SK-N-SH (cell line): ENCODE results near the gene CHD2. TPM values are rescaled to one million over a fixed set of nuclear protein-coding genes. Genes with fewer than 3 reads are reported as not detected.

Experiments
- CTCF ChIA-PET: fragments of 300-600, 350-600 bp; formaldehyde crosslinking; extraction: SDS; loops from one replicate; lab custom pipeline; 2021; lab: Yijun Ruan, JAX
- POLR2A ChIA-PET: fragments of 350-600 bp; sonication (Branson Sonifier 250); formaldehyde crosslinking; extraction: SDS; loops from one replicate; lab custom pipeline; 2020; ENCODE audit warnings: antibody characterized with exemption, inconsistent platforms; lab: Yijun Ruan, JAX
- DNase-seq: peaks from one replicate; pipeline ENCODE4 v3.0.0; 2012
- H2AFZ ChIP-seq: fragments of 200-600 bp; sonication (generic); 2 replicates; pipeline ENCODE4 v1.8.1; 2016; ENCODE audit warnings: antibody characterized with exemption, mild to moderate bottlenecking, low read depth
- H3F3A ChIP-seq: fragments of 200-600 bp; sonication (generic); replicated peaks from 2 replicates; pipeline ENCODE3; 2016; ENCODE audit warnings: antibody characterized with exemption, mild to moderate bottlenecking; ENCODE audit not compliant: insufficient read depth
- H3K27ac ChIP-seq, 2 experiments: fragments of 200-500 bp in 1 of 2; fragments of 200-600 bp in 1 of 2; sonication (Bioruptor generic) in 1 of 2; sonication (generic), shearing (Covaris generic) in 1 of 2; 2 replicates each; pipeline versions ENCODE4 v1.5.1 to v1.6.1; 2014 to 2016; ENCODE audit warnings: low read depth in 2 of 2, inconsistent platforms in 1 of 2, low read length in 1 of 2, mild to moderate bottlenecking in 1 of 2, mixed read lengths in 1 of 2
- H3K27me3 ChIP-seq: fragments of 200-600 bp; sonication (generic), shearing (Covaris generic); 2 replicates; pipeline ENCODE4 v1.6.1; 2016; ENCODE audit warnings: mixed run types; ENCODE audit not compliant: insufficient read depth
- H3K36me3 ChIP-seq, 2 experiments: fragments of 200-500 bp in 1 of 2; fragments of 200-600 bp in 1 of 2; sonication (Bioruptor generic) in 1 of 2; sonication (generic) in 1 of 2; replicated peaks in 1 of 2; 2 replicates each; pipeline versions ENCODE3 to v1.5.1; 2014 to 2016; ENCODE audit warnings: low read length in 1 of 2, mild to moderate bottlenecking in 1 of 2; ENCODE audit not compliant: insufficient read depth in 2 of 2, control insufficient read depth in 1 of 2
- H3K4me1 ChIP-seq, 2 experiments: fragments of 200-500 bp in 1 of 2; fragments of 200-600 bp in 1 of 2; sonication (Bioruptor generic) in 1 of 2; sonication (generic), shearing (Covaris generic) in 1 of 2; 2 replicates each; pipeline versions ENCODE4 v1.5.1 to v1.6.1; 2014 to 2016; ENCODE audit warnings: low read depth in 1 of 2, low read length in 1 of 2, mixed run types in 1 of 2; ENCODE audit not compliant: insufficient read depth in 2 of 2, control insufficient read depth in 1 of 2
- H3K4me2 ChIP-seq: fragments of 200-600 bp; sonication (generic), shearing (Covaris generic); 2 replicates; pipeline ENCODE4 v1.6.1; 2017; ENCODE audit warnings: mixed run types
- H3K4me3 ChIP-seq, 2 experiments: fragments of 200-500 bp in 1 of 2; fragments of 200-600 bp in 1 of 2; sonication (Bioruptor generic) in 1 of 2; sonication (generic), shearing (Covaris generic) in 1 of 2; 2 replicates each; pipeline versions ENCODE4 v1.5.1 to v1.8.1; 2014 to 2016; ENCODE audit warnings: low read depth in 2 of 2, inconsistent platforms in 1 of 2, low read length in 1 of 2, mild to moderate bottlenecking in 1 of 2, mixed read lengths in 1 of 2, moderate library complexity in 1 of 2
- H3K79me2 ChIP-seq: fragments of 200-600 bp; sonication (generic); 2 replicates; pipeline ENCODE4 v1.8.1; 2017; ENCODE audit warnings: mild to moderate bottlenecking; ENCODE audit not compliant: insufficient read depth
- H3K9ac ChIP-seq: fragments of 200-600 bp; sonication (generic); 2 replicates; pipeline ENCODE4 v1.6.1; 2017; ENCODE audit warnings: mixed run types
- H3K9me2 ChIP-seq: fragments of 200-600 bp; sonication (generic); 2 replicates; pipeline ENCODE4 v1.6.1; 2017; ENCODE audit warnings: mixed run types
- H3K9me3 ChIP-seq: fragments of 200-600 bp; sonication (generic); 2 replicates; pipeline ENCODE4 v1.6.1; 2017; ENCODE audit warnings: mixed run types, mild to moderate bottlenecking, moderate library complexity
- H4K20me1 ChIP-seq: fragments of 200-600 bp; sonication (generic); 2 replicates; pipeline ENCODE4 v1.6.1; 2017; ENCODE audit warnings: mild to moderate bottlenecking, mixed run types; ENCODE audit not compliant: insufficient read depth
- CHD2 ChIP-seq: fragments of 150-350 bp; IDR thresholded peaks from 2 replicates; pipeline ENCODE4 v1.6.1; 2018; ENCODE audit warnings: low read length; ENCODE audit not compliant: partially characterized antibody
- EP300 ChIP-seq, 2 experiments: IDR thresholded peaks; 2 replicates each; pipeline versions ENCODE4 v1.4.0 to v1.6.1; 2012; ENCODE audit warnings: borderline replicate concordance in 1 of 2, low read depth in 1 of 2, low read length in 1 of 2
- EZH2phosphoT487 ChIP-seq: fragments of 200-600 bp; sonication (generic); IDR thresholded peaks from 2 replicates; pipeline ENCODE4 v1.6.1; 2017; ENCODE audit warnings: low read depth, mixed run types, mild to moderate bottlenecking, antibody characterized with exemption, moderate library complexity, borderline replicate concordance
- GABPA ChIP-seq: IDR thresholded peaks from 2 replicates; pipeline ENCODE4 v1.4.0; 2012; ENCODE audit warnings: low read depth, mild to moderate bottlenecking
- GATA2 ChIP-seq: sonication (generic); formaldehyde crosslinking; IDR thresholded peaks from 2 replicates; pipeline ENCODE4 v1.5.0; 2020; ENCODE audit warnings: mild to moderate bottlenecking, missing genetic modification reagents
- JUND ChIP-seq: IDR thresholded peaks from 2 replicates; pipeline ENCODE4 v1.4.0; 2012
- MXI1 ChIP-seq: IDR thresholded peaks from 2 replicates; pipeline ENCODE4 v1.6.1; 2012; ENCODE audit warnings: mild to moderate bottlenecking, low read depth, low read length, improper control_type of control experiment
- NFIC ChIP-seq: IDR thresholded peaks from 2 replicates; pipeline ENCODE4 v1.4.0; 2012; ENCODE audit warnings: borderline replicate concordance
- NRF1 ChIP-seq: IDR thresholded peaks from 2 replicates; pipeline ENCODE4 v1.6.1; 2012; ENCODE audit warnings: low read depth, mild to moderate bottlenecking, low read length
- POLR2AphosphoS5 ChIP-seq: IDR thresholded peaks from 2 replicates; pipeline ENCODE4 v1.6.1; 2012; ENCODE audit warnings: low read depth, low read length
- RCOR1 ChIP-seq: fragments of 150-350 bp; IDR thresholded peaks from 2 replicates; pipeline ENCODE4 v1.6.1; 2017; ENCODE audit warnings: antibody characterized with exemption, low read length
- RFX5 ChIP-seq: IDR thresholded peaks from 2 replicates; pipeline ENCODE4 v1.6.1; 2012; ENCODE audit warnings: mild to moderate bottlenecking, improper control_type of control experiment, low read length
- SIN3A ChIP-seq: IDR thresholded peaks from 2 replicates; pipeline ENCODE4 v1.6.1; 2012; ENCODE audit warnings: low read depth, mild to moderate bottlenecking, low read length, moderate library complexity, borderline replicate concordance
- YY1 ChIP-seq: IDR thresholded peaks from 2 replicates; pipeline ENCODE4 v1.4.0; 2012; ENCODE audit warnings: low read depth, mild to moderate bottlenecking
- WGBS: methylation state at CpG from one replicate; pipeline ENCODE4 v1.1.6; 2017; ENCODE audit warnings: low lambda C conversion rate; 5-methylcytosine and 5-hydroxymethylcytosine counted together
- polyA plus RNA-seq, 3 experiments: library from polyadenylated mRNA; depleted of rRNA; stranded (reverse); fragments of >200 nt; gene quantifications; 2 replicates each; pipeline ENCODE4 v1.2.3, GENCODE V29; 2012
- TF ChIP-seq, protein P1 (sequence below): fragments of 150-350 bp; IDR thresholded peaks from 2 replicates; pipeline ENCODE4 v1.6.1; 2017; ENCODE audit warnings: antibody characterized with exemption, low read length, low read depth, borderline replicate concordance
- TF ChIP-seq, protein P2 (sequence below): IDR thresholded peaks from 2 replicates; pipeline ENCODE4; 2012
- TF ChIP-seq, protein P3 (sequence below): IDR thresholded peaks from 2 replicates; pipeline ENCODE4 v1.4.0; 2012; ENCODE audit warnings: low read depth, borderline replicate concordance
- TF ChIP-seq, protein P4 (sequence below): IDR thresholded peaks from 2 replicates; pipeline ENCODE4 v1.6.1; 2012; ENCODE audit warnings: mild to moderate bottlenecking, low read depth, low read length, moderate library complexity
- TF ChIP-seq, protein P5 (sequence below): IDR thresholded peaks from 2 replicates; pipeline ENCODE4 v1.4.0; 2012; ENCODE audit warnings: low read depth
- TF ChIP-seq, protein P6 (sequence below): fragments of 150-350 bp; IDR thresholded peaks from 2 replicates; pipeline ENCODE4 v1.6.1; 2016; ENCODE audit warnings: mild to moderate bottlenecking, low read depth, low read length
- TF ChIP-seq, protein P7 (sequence below): fragments of 200-600 bp; sonication (generic); IDR thresholded peaks from 2 replicates; pipeline ENCODE4 v1.6.1; 2017; ENCODE audit warnings: antibody characterized with exemption, mild to moderate bottlenecking, moderate library complexity

CHD2 gene
- polyA plus RNA-seq (2012; rRNA removed), result 25.3 and 28.6 TPM in 2 replicates
- 21.5 and 21.8 TPM in 2 replicates for polyA plus RNA-seq (2012; cell fraction: cytosol; rRNA removed)
- 73.6 and 98.5 TPM in 2 replicates for polyA plus RNA-seq (2012; cell fraction: nucleus; rRNA removed)

DNA sequence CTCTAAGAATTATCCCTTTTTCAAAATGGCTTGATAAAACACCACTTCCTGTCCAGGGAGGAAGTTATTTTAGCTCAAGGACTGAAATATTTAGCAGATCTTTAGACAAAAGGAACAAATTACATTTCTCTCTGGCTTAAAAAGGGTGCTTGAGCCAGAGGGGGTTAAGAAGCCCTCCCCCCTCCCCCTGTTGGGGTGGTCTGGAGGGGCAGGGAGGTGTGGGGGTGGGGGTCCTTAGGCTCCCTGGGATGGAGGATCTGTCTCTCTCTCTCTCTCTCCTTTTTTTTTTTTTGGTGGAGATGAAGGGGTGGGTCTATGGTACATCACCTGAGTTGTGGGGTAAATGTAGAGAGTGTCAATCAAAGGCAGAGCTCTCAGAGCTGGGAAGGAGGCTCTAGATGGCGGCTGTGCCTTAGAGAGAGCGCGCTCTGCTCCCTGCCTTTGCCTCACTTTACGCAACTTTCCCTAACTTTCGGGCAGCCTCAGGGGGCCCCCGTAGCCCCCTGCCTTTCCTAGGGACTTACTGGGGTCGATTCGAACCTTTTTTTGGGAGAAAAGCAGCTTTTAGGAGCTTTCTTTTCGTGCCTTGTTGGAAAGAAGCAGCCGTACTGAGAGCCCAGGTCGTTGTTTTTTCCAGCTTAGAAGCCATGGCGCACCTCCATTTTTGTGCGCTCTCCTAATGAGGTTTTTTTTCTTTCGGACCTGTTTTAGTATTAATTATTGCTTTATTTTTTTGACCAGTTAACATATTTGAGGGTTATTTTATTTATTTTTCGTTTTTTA is at the start of gene CHD2:
Gene CHD2, plus strand, starts transcription at position 377 of the 783 bp plus-strand sequence. CDS start 914 bp downstream, outside the sequence.
- Histone ChIP-seq H3F3A (peaks cover 79% of the 10 kb centered on the region), H3K9ac (peak within 1 kb of the TSS; percentile 98), H3K36me3 (peaks cover 43 to 72% of the 10 kb centered on the region in 2 experiments), H3K79me2 (peaks cover 96% of the 10 kb centered on the region), H2AFZ (no peak within 1 kb of the TSS; the same call in 1 of the 2 replicates), H3K4me1 (peaks cover 0 to 5% of the 10 kb centered on the region in 2 experiments; a peak in 3 of 4 replicates), H3K27me3 (no peaks in the 10 kb centered on the region), H3K9me3 (no peaks in the 10 kb centered on the region), H4K20me1 (no peaks in the 10 kb centered on the region; the same call in 1 of the 2 replicates), H3K9me2 (no peaks in the 10 kb centered on the region), H3K4me3 (peak within 1 kb of the TSS; percentile 77 to 86), H3K27ac (peak within 1 kb of the TSS; percentile 99 to 100), H3K4me2 (peak within 1 kb of the TSS; percentile 82)
- ChIA-PET CTCF (interaction anchor here (0.6 to 1.9 kb wide), 10 partner anchors 8 to 129 kb away, joined by 3 to 7 read pairs (median 4); no protein-coding TSS in a partner anchor), POLR2A (interaction anchor here (0.5 to 2.8 kb wide), 11 partner anchors 15 to 91 kb away, joined by 3 to 43 read pairs (median 4); no protein-coding TSS in a partner anchor)
- under 1% methylated on average over 15 of the region's 15 CpGs for WGBS
- peak; percentile 84 for DNase-seq
- no peak; the same call in 1 of the 2 replicates for TF ChIP-seq RFX5
- no peak for TF ChIP-seq EP300 (IDR thresholded peaks at IDR 0.05; ENCODE audit: borderline replicate concordance in 1 of 2, low read depth in 1 of 2, low read length in 1 of 2)
- TF ChIP-seq, protein P1, sequence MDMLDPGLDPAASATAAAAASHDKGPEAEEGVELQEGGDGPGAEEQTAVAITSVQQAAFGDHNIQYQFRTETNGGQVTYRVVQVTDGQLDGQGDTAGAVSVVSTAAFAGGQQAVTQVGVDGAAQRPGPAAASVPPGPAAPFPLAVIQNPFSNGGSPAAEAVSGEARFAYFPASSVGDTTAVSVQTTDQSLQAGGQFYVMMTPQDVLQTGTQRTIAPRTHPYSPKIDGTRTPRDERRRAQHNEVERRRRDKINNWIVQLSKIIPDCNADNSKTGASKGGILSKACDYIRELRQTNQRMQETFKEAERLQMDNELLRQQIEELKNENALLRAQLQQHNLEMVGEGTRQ, result no peak
- TF ChIP-seq, protein P2, sequence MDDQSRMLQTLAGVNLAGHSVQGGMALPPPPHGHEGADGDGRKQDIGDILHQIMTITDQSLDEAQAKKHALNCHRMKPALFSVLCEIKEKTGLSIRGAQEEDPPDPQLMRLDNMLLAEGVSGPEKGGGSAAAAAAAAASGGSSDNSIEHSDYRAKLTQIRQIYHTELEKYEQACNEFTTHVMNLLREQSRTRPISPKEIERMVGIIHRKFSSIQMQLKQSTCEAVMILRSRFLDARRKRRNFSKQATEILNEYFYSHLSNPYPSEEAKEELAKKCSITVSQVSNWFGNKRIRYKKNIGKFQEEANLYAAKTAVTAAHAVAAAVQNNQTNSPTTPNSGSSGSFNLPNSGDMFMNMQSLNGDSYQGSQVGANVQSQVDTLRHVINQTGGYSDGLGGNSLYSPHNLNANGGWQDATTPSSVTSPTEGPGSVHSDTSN, result peak; percentile 96
- TF ChIP-seq NRF1, result no peak
- TF ChIP-seq GATA2 (CRISPR knock-in tag), result no peak
- TF ChIP-seq, protein P3, sequence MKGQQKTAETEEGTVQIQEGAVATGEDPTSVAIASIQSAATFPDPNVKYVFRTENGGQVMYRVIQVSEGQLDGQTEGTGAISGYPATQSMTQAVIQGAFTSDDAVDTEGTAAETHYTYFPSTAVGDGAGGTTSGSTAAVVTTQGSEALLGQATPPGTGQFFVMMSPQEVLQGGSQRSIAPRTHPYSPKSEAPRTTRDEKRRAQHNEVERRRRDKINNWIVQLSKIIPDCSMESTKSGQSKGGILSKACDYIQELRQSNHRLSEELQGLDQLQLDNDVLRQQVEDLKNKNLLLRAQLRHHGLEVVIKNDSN, result no peak
- TF ChIP-seq EZH2phosphoT487, result no peak
- peak; percentile 87 for TF ChIP-seq YY1
- TF ChIP-seq NFIC, result no peak; the same call in 1 of the 2 replicates
- TF ChIP-seq, protein P4, sequence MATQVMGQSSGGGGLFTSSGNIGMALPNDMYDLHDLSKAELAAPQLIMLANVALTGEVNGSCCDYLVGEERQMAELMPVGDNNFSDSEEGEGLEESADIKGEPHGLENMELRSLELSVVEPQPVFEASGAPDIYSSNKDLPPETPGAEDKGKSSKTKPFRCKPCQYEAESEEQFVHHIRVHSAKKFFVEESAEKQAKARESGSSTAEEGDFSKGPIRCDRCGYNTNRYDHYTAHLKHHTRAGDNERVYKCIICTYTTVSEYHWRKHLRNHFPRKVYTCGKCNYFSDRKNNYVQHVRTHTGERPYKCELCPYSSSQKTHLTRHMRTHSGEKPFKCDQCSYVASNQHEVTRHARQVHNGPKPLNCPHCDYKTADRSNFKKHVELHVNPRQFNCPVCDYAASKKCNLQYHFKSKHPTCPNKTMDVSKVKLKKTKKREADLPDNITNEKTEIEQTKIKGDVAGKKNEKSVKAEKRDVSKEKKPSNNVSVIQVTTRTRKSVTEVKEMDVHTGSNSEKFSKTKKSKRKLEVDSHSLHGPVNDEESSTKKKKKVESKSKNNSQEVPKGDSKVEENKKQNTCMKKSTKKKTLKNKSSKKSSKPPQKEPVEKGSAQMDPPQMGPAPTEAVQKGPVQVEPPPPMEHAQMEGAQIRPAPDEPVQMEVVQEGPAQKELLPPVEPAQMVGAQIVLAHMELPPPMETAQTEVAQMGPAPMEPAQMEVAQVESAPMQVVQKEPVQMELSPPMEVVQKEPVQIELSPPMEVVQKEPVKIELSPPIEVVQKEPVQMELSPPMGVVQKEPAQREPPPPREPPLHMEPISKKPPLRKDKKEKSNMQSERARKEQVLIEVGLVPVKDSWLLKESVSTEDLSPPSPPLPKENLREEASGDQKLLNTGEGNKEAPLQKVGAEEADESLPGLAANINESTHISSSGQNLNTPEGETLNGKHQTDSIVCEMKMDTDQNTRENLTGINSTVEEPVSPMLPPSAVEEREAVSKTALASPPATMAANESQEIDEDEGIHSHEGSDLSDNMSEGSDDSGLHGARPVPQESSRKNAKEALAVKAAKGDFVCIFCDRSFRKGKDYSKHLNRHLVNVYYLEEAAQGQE, result peak; percentile 42; the same call in 1 of the 2 replicates
- TF ChIP-seq RCOR1, result peak; percentile 59; the same call in 1 of the 2 replicates
- no peak; the same call in 1 of the 2 replicates for TF ChIP-seq MXI1
- TF ChIP-seq, protein P5, sequence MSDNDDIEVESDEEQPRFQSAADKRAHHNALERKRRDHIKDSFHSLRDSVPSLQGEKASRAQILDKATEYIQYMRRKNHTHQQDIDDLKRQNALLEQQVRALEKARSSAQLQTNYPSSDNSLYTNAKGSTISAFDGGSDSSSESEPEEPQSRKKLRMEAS, result no peak
- peak; percentile 81; the same call in 1 of the 2 replicates for TF ChIP-seq SIN3A
- TF ChIP-seq, protein P6, sequence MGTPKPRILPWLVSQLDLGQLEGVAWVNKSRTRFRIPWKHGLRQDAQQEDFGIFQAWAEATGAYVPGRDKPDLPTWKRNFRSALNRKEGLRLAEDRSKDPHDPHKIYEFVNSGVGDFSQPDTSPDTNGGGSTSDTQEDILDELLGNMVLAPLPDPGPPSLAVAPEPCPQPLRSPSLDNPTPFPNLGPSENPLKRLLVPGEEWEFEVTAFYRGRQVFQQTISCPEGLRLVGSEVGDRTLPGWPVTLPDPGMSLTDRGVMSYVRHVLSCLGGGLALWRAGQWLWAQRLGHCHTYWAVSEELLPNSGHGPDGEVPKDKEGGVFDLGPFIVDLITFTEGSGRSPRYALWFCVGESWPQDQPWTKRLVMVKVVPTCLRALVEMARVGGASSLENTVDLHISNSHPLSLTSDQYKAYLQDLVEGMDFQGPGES, result no peak
- TF ChIP-seq POLR2AphosphoS5, result peak; percentile 99
- TF ChIP-seq GABPA, result peak; percentile 65
- TF ChIP-seq CHD2, result peak; percentile 70
- TF ChIP-seq, protein P7, sequence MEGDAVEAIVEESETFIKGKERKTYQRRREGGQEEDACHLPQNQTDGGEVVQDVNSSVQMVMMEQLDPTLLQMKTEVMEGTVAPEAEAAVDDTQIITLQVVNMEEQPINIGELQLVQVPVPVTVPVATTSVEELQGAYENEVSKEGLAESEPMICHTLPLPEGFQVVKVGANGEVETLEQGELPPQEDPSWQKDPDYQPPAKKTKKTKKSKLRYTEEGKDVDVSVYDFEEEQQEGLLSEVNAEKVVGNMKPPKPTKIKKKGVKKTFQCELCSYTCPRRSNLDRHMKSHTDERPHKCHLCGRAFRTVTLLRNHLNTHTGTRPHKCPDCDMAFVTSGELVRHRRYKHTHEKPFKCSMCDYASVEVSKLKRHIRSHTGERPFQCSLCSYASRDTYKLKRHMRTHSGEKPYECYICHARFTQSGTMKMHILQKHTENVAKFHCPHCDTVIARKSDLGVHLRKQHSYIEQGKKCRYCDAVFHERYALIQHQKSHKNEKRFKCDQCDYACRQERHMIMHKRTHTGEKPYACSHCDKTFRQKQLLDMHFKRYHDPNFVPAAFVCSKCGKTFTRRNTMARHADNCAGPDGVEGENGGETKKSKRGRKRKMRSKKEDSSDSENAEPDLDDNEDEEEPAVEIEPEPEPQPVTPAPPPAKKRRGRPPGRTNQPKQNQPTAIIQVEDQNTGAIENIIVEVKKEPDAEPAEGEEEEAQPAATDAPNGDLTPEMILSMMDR, result no peak
- TF ChIP-seq JUND, result no peak
